A673 (cell line): Measurements from ENCODE around the gene B4GALT4. TPM values are rescaled to one million over a fixed set of nuclear protein-coding genes. Genes with fewer than 3 reads are reported as not detected.

Source experiments
- BruUV-seq: library from RNA; stranded (reverse); fragments of 400-500 nt; replicated peaks from 2 replicates; lab custom pipeline; 2021; lab: Mats Ljungman, UMichigan
- CTCF ChIA-PET: fragments of 300-600 bp; sonication (Branson Sonifier 250); formaldehyde crosslinking; loops from one replicate; lab custom pipeline; 2022; ENCODE audit warnings: antibody characterized with exemption; lab: Charles Lee
- POLR2A ChIA-PET: fragments of 300-600 bp; sonication (Branson Sonifier 250); formaldehyde crosslinking; loops from one replicate; lab custom pipeline; 2022; ENCODE audit warnings: antibody characterized with exemption; ENCODE audit not compliant: low non-redundant PET; lab: Charles Lee
- DNase-seq: peaks from one replicate; pipeline ENCODE4 v3.0.0-alpha.2; 2015; ENCODE audit warnings: low spot score
- H3K27ac ChIP-seq: fragments of 200-600 bp; sonication (generic); 2 replicates; pipeline ENCODE4 v1.5.1; 2016; ENCODE audit warnings: mixed run types, low read depth, mild to moderate bottlenecking, mixed read lengths, antibody characterized with exemption, low read length; ENCODE audit not compliant: poor library complexity, severe bottlenecking
- H3K27me3 ChIP-seq: fragments of 200-600 bp; sonication (generic); replicated peaks from 2 replicates; pipeline ENCODE4 v1.6.1; 2017; ENCODE audit warnings: mixed run types, low read depth, mild to moderate bottlenecking, mixed read lengths, antibody characterized with exemption, low read length; ENCODE audit not compliant: insufficient read depth, poor library complexity
- H3K36me3 ChIP-seq: fragments of 200-600 bp; sonication (generic); 2 replicates; pipeline ENCODE4 v1.6.1; 2016; ENCODE audit warnings: mixed run types, mild to moderate bottlenecking, mixed read lengths, antibody characterized with exemption, low read length; ENCODE audit not compliant: insufficient read depth, poor library complexity, severe bottlenecking
- H3K4me1 ChIP-seq: fragments of 200-600 bp; sonication (generic); 2 replicates; pipeline ENCODE4 v1.6.1; 2017; ENCODE audit warnings: mixed run types, mild to moderate bottlenecking, mixed read lengths, antibody characterized with exemption, low read length; ENCODE audit not compliant: insufficient read depth, poor library complexity, severe bottlenecking
- H3K4me3 ChIP-seq: fragments of 200-600 bp; sonication (generic); 2 replicates; pipeline ENCODE4 v1.5.1; 2016; ENCODE audit warnings: low read depth, mixed run types, mild to moderate bottlenecking, mixed read lengths, low read length; ENCODE audit not compliant: poor library complexity, severe bottlenecking
- H3K9me3 ChIP-seq: fragments of 200-600 bp; sonication (generic); 2 replicates; pipeline ENCODE4 v1.6.1; 2016; ENCODE audit warnings: mixed run types, low read depth, mild to moderate bottlenecking, mixed read lengths, antibody characterized with exemption, low read length; ENCODE audit not compliant: poor library complexity, severe bottlenecking
- CTCF ChIP-seq: fragments of 300-800, 200-600 bp; sonication (generic); conservative IDR thresholded peaks from 2 replicates; pipeline ENCODE4 v1.5.1; 2017; ENCODE audit warnings: low read depth, mild to moderate bottlenecking, antibody characterized with exemption, low read length, moderate library complexity, mixed read lengths
- EZH2 ChIP-seq: fragments of 200-600 bp; sonication (generic); IDR thresholded peaks from 2 replicates; pipeline ENCODE4 v1.6.1; 2017; ENCODE audit warnings: borderline replicate concordance, low read depth, mild to moderate bottlenecking, mixed read lengths, antibody characterized with exemption, low read length; ENCODE audit not compliant: poor library complexity, severe bottlenecking
- intact Hi-C: fragments of 100-400 bp; cut with micrococcal nuclease; formaldehyde crosslinking; loops from one replicate; pipeline ENCODE4 v1.10.0; 2022; ENCODE audit not compliant: unreplicated experiment
- total RNA-seq: library from RNA; stranded (reverse); gene quantifications from 2 replicates; pipeline ENCODE4 v1.2.3, GENCODE V29; 2021

B4GALT4 gene
- total RNA-seq, 1 experiment from 2014 or later = 10.8 TPM

GRCh38 chr3:119257654-119258410, 17.2 kb upstream of the B4GALT4 start:
- Histone ChIP-seq H3K27ac (no peak overlapping the region), H3K4me3 (no peak overlapping the region), H3K27me3 (no peaks in the 10 kb centered on the region), H3K4me1 (no peaks in the 10 kb centered on the region), H3K36me3 (no peaks in the 10 kb centered on the region), H3K9me3 (no peaks in the 10 kb centered on the region)
- intact Hi-C loops = no loop called here
- CTCF ChIA-PET = interaction anchor here (0.8 kb wide), 1 partner anchor 17 kb away, joined by 3 read pairs; no protein-coding TSS in a partner anchor
- no TSS peak for BruUV-seq
- TF ChIP-seq CTCF = no peak
- TF ChIP-seq EZH2 = no peak
- POLR2A ChIA-PET = no interaction called here
- no peak for DNase-seq

GRCh38 chr3:119257111-119257510, 16.4 kb upstream of the B4GALT4 start:
- H3K27me3 ChIP-seq = no peaks in the 10 kb centered on the region
- H3K9me3 ChIP-seq = no peaks in the 10 kb centered on the region
- POLR2A ChIA-PET = no interaction called here
- no peak for DNase-seq
- no peaks in the 10 kb centered on the region for H3K36me3 ChIP-seq
- BruUV-seq = no TSS peak
- no peaks in the 10 kb centered on the region for H3K4me1 ChIP-seq
- intact Hi-C loops = no loop called here
- no peak overlapping the region for H3K27ac ChIP-seq
- CTCF ChIA-PET = interaction anchor here (0.8 kb wide), 1 partner anchor 16 kb away, joined by 3 read pairs; no protein-coding TSS in a partner anchor
- no peak overlapping the region for H3K4me3 ChIP-seq
- no peak for TF ChIP-seq EZH2

GRCh38 chr3:119255214-119255613, 14.5 kb upstream of the B4GALT4 start:
- CTCF ChIA-PET = no interaction called here
- Histone ChIP-seq H3K4me1 (no peaks in the 10 kb centered on the region), H3K9me3 (no peaks in the 10 kb centered on the region), H3K27me3 (no peaks in the 10 kb centered on the region), H3K36me3 (no peaks in the 10 kb centered on the region), H3K27ac (no peak overlapping the region), H3K4me3 (no peak overlapping the region)
- TF ChIP-seq EZH2 (no peak), CTCF (no peak)
- BruUV-seq = no TSS peak
- POLR2A ChIA-PET = no interaction called here
- no peak for DNase-seq
- intact Hi-C loops = no loop called here

DNA sequence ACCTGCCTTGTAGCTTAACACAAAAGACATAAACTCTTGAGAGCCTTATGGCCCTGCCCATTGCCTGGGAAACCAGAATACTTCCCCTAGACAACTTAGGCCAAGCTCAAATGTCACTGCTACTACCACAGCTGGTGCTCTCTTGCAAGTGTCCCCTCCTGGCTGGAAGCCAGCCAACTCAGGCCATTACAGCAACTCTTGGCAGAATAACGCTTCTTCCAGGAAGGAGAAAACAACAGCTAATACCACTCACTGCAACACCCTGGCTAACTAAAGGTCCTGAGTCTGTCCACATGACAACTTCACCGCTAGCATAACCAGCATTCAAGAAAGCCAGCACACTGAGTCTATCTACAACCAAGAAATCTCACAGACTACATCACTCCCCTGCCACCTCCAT, 5.1 kb upstream of the B4GALT4 start:
- DNase-seq = no peak
- intact Hi-C loops = no loop called here
- TF ChIP-seq CTCF = no peak
- no peak for TF ChIP-seq EZH2
- H3K27ac ChIP-seq = no peak overlapping the region
- no peaks in the 10 kb centered on the region for H3K9me3 ChIP-seq
- H3K4me1 ChIP-seq = peaks cover 6% of the 10 kb centered on the region
- BruUV-seq = no TSS peak
- ChIA-PET CTCF (no interaction called here), POLR2A (no interaction called here)
- no peaks in the 10 kb centered on the region for H3K36me3 ChIP-seq
- H3K4me3 ChIP-seq = no peak overlapping the region
- no peaks in the 10 kb centered on the region for H3K27me3 ChIP-seq
